HepG2 (cell line): ENCODE data around the gene REEP2. TPM values are rescaled to one million over a fixed set of nuclear protein-coding genes. Genes with fewer than 3 reads are reported as not detected.

Experiments
- ADNP ChIP-seq: sonication (generic); formaldehyde crosslinking; IDR thresholded peaks from 2 replicates; pipeline ENCODE4 v1.4.0; 2020; ENCODE audit warnings: missing genetic modification reagents
- CBX2 ChIP-seq, 2 experiments: fragments of 200-600 bp in 1 of 2; sonication (generic); formaldehyde crosslinking in 1 of 2; IDR thresholded peaks; 2 replicates each; pipeline versions ENCODE4 v1.7.0 to v1.8.1; 2018 to 2022; ENCODE audit warnings: low read depth in 2 of 2, low read length in 1 of 2, mild to moderate bottlenecking in 1 of 2, missing genetic modification reagents in 1 of 2
- CREM ChIP-seq, 2 experiments: sonication (generic) in 1 of 2; formaldehyde crosslinking in 1 of 2; IDR thresholded peaks; 2 replicates each; pipeline versions ENCODE4 v1.4.0 to v1.6.1; 2016 to 2020; ENCODE audit warnings: antibody characterized with exemption in 1 of 2, mild to moderate bottlenecking in 1 of 2, missing genetic modification reagents in 1 of 2
- FOXC1 ChIP-seq: sonication (generic); formaldehyde crosslinking; IDR thresholded peaks from 2 replicates; pipeline ENCODE4 v1.8.0; 2022; ENCODE audit warnings: mild to moderate bottlenecking, missing genetic modification reagents, borderline replicate concordance
- KLF13 ChIP-seq: sonication (generic); formaldehyde crosslinking; IDR thresholded peaks from 2 replicates; pipeline ENCODE4 v1.4.0; 2020; ENCODE audit warnings: mild to moderate bottlenecking, missing genetic modification reagents
- NR2F1 ChIP-seq, 2 experiments: fragments of 450-650 bp in 1 of 2; formaldehyde crosslinking in 1 of 2; IDR thresholded peaks; 2 replicates each; pipeline versions ENCODE4 v1.5.0 to v1.6.1; 2016 to 2020; ENCODE audit warnings: mild to moderate bottlenecking in 1 of 2, missing compliant biosample characterization in 1 of 2, missing genetic modification reagents in 1 of 2, moderate library complexity in 1 of 2
- SIN3A ChIP-seq: IDR thresholded peaks from 2 replicates; pipeline ENCODE4 v1.6.1; 2011; ENCODE audit warnings: low read depth, mild to moderate bottlenecking, control low read depth, low read length, borderline replicate concordance
- YY1 ChIP-seq: IDR thresholded peaks from 2 replicates; pipeline ENCODE4 v1.6.1; 2011; ENCODE audit warnings: low read length, low read depth, moderate library complexity, mild to moderate bottlenecking; ENCODE audit not compliant: insufficient read depth, insufficient replicate concordance
- ZKSCAN5 ChIP-seq: sonication (generic); formaldehyde crosslinking; IDR thresholded peaks from 2 replicates; pipeline ENCODE4 v1.5.1; 2020; ENCODE audit warnings: mild to moderate bottlenecking, missing genetic modification reagents
- ZNF180 ChIP-seq: sonication (generic); formaldehyde crosslinking; IDR thresholded peaks from 2 replicates; pipeline ENCODE4 v1.4.0; 2020; ENCODE audit warnings: low read depth, missing genetic modification reagents, borderline replicate concordance
- ZNF326 ChIP-seq: sonication (generic); formaldehyde crosslinking; IDR thresholded peaks from 2 replicates; pipeline ENCODE4 v1.4.0; 2020; ENCODE audit warnings: missing genetic modification reagents, borderline replicate concordance
- ZNF329 ChIP-seq: sonication (generic); formaldehyde crosslinking; IDR thresholded peaks from 2 replicates; pipeline ENCODE4 v1.9.0; 2021; ENCODE audit warnings: low read depth, mild to moderate bottlenecking, missing genetic modification reagents
- ZNF335 ChIP-seq: sonication (generic); formaldehyde crosslinking; IDR thresholded peaks from 2 replicates; pipeline ENCODE4 v1.4.0; 2020; ENCODE audit warnings: missing genetic modification reagents
- ZNF552 ChIP-seq: sonication (generic); formaldehyde crosslinking; IDR thresholded peaks from 2 replicates; pipeline ENCODE4 v1.9.0; 2022; ENCODE audit warnings: missing genetic modification reagents, mild to moderate bottlenecking, borderline replicate concordance
- polyA plus RNA-seq, 8 experiments: library from polyadenylated mRNA; depleted of rRNA in 3 of 8; stranded (reverse) in 7 of 8; unstranded in 1 of 8; fragments of >200 nt; fragmentation: Illumina TruSeq in 4 of 8; extraction: Trizol in 4 of 8; gene quantifications; 2 replicates each; pipeline versions ENCODE4 v1.2.1 to v1.2.3, GENCODE V29; 2011 to 2016; ENCODE audit warnings: low read depth in 4 of 8, missing spikeins in 1 of 8, mixed read lengths in 1 of 8; ENCODE audit not compliant: insufficient read depth in 1 of 8
- total RNA-seq, 5 experiments: library from RNA; depleted of rRNA; stranded (reverse); fragments of >200 nt; fragmentation: Illumina TruSeq; extraction: Trizol; gene quantifications; 2 replicates each; pipeline ENCODE4 v1.2.3, GENCODE V29; 2016; ENCODE audit warnings: low read depth in 1 of 5
- TF ChIP-seq, protein P1 (sequence below): IDR thresholded peaks from 2 replicates; pipeline ENCODE4 v1.6.1; 2012; ENCODE audit warnings: low read length, improper control_type of control experiment
- TF ChIP-seq, protein P2 (sequence below): sonication (generic); formaldehyde crosslinking; IDR thresholded peaks from 2 replicates; pipeline ENCODE4 v1.8.0; 2022; ENCODE audit warnings: missing genetic modification reagents, mild to moderate bottlenecking, borderline replicate concordance
- TF ChIP-seq, protein P3 (sequence below): sonication (generic); formaldehyde crosslinking; conservative IDR thresholded peaks from 2 replicates; pipeline ENCODE4 v1.8.0; 2022; ENCODE audit warnings: mild to moderate bottlenecking, moderate library complexity, missing genetic modification reagents
- TF ChIP-seq, protein P4 (sequence below): IDR thresholded peaks from 2 replicates; pipeline ENCODE4 v1.6.1; 2018; ENCODE audit warnings: missing genetic modification reagents
- TF ChIP-seq, protein P5 (sequence below): sonication (generic); formaldehyde crosslinking; IDR thresholded peaks from 2 replicates; pipeline ENCODE4 v1.8.0; 2022; ENCODE audit warnings: mild to moderate bottlenecking, missing genetic modification reagents, moderate library complexity

REEP2 gene
- total and polyA plus RNA-seq, 2 of the 13 experiments (the other 11 are each of a cell fraction or from before 2014, with no cell fraction given): 5.3 to 7.8 TPM

DNA sequence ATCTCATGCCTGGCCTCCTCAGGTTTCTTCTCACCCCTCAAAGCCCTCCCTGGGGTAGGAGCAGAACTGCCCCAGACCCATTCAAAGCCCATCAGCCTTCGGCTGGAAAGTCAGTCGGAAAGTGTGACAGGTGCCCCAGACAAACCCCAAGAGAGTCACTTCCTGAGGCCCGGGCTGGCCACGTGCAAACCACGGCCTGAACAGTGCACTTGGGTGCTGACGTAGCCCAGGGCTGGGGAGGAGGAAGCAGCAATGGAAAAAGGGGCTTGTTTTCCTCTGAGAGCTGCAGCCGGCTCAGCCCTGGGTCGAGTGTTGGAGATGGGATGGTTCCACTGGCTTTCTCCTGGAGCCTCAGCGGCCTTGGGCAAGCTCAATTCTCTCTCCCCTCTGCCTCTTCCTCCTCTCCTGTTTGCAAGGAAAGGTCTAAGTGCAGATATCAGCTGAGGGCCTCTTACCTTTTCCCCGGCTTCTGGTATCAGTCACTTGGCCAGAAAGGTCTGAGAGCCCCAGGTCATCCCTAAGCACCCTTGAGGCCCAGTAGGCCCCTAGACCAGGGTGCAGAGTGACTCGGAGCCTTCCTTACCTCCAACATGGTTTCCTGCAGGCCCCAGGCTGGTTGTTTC is 20.6 kb downstream of the REEP2 start (continued):
- TF ChIP-seq, protein P1, sequence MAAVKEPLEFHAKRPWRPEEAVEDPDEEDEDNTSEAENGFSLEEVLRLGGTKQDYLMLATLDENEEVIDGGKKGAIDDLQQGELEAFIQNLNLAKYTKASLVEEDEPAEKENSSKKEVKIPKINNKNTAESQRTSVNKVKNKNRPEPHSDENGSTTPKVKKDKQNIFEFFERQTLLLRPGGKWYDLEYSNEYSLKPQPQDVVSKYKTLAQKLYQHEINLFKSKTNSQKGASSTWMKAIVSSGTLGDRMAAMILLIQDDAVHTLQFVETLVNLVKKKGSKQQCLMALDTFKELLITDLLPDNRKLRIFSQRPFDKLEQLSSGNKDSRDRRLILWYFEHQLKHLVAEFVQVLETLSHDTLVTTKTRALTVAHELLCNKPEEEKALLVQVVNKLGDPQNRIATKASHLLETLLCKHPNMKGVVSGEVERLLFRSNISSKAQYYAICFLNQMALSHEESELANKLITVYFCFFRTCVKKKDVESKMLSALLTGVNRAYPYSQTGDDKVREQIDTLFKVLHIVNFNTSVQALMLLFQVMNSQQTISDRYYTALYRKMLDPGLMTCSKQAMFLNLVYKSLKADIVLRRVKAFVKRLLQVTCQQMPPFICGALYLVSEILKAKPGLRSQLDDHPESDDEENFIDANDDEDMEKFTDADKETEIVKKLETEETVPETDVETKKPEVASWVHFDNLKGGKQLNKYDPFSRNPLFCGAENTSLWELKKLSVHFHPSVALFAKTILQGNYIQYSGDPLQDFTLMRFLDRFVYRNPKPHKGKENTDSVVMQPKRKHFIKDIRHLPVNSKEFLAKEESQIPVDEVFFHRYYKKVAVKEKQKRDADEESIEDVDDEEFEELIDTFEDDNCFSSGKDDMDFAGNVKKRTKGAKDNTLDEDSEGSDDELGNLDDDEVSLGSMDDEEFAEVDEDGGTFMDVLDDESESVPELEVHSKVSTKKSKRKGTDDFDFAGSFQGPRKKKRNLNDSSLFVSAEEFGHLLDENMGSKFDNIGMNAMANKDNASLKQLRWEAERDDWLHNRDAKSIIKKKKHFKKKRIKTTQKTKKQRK: no peak
- TF ChIP-seq YY1: no peak
- TF ChIP-seq ZKSCAN5 (CRISPR knock-in tag): no peak
- peak; percentile 53; the same call in 1 of the 2 replicates for TF ChIP-seq CREM (IDR thresholded peaks at IDR 0.05)
- no peak for TF ChIP-seq CREM (CRISPR knock-in tag; IDR thresholded peaks at IDR 0.05)
- 0 out of 2 replicates have a peak, but pooled peaks have one; percentile 9 for TF ChIP-seq ZNF180
- TF ChIP-seq ZNF329 (CRISPR knock-in tag): no peak
- TF ChIP-seq, protein P2, sequence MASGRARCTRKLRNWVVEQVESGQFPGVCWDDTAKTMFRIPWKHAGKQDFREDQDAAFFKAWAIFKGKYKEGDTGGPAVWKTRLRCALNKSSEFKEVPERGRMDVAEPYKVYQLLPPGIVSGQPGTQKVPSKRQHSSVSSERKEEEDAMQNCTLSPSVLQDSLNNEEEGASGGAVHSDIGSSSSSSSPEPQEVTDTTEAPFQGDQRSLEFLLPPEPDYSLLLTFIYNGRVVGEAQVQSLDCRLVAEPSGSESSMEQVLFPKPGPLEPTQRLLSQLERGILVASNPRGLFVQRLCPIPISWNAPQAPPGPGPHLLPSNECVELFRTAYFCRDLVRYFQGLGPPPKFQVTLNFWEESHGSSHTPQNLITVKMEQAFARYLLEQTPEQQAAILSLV (CRISPR knock-in tag): peak; percentile 81; the same call in 1 of the 2 replicates
- no peak; the same call in 1 of the 2 replicates for TF ChIP-seq FOXC1
- no peak for TF ChIP-seq KLF13 (CRISPR knock-in tag)
- no peak for TF ChIP-seq ZNF326 (CRISPR knock-in tag)
- TF ChIP-seq, protein P3, sequence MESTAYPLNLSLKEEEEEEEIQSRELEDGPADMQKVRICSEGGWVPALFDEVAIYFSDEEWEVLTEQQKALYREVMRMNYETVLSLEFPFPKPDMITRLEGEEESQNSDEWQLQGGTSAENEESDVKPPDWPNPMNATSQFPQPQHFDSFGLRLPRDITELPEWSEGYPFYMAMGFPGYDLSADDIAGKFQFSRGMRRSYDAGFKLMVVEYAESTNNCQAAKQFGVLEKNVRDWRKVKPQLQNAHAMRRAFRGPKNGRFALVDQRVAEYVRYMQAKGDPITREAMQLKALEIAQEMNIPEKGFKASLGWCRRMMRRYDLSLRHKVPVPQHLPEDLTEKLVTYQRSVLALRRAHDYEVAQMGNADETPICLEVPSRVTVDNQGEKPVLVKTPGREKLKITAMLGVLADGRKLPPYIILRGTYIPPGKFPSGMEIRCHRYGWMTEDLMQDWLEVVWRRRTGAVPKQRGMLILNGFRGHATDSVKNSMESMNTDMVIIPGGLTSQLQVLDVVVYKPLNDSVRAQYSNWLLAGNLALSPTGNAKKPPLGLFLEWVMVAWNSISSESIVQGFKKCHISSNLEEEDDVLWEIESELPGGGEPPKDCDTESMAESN: no peak
- TF ChIP-seq, protein P4, sequence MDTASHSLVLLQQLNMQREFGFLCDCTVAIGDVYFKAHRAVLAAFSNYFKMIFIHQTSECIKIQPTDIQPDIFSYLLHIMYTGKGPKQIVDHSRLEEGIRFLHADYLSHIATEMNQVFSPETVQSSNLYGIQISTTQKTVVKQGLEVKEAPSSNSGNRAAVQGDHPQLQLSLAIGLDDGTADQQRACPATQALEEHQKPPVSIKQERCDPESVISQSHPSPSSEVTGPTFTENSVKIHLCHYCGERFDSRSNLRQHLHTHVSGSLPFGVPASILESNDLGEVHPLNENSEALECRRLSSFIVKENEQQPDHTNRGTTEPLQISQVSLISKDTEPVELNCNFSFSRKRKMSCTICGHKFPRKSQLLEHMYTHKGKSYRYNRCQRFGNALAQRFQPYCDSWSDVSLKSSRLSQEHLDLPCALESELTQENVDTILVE (CRISPR knock-in tag): no peak
- TF ChIP-seq ZNF552 (CRISPR knock-in tag): 0 out of 2 replicates have a peak, but pooled peaks have one; percentile 68
- TF ChIP-seq ADNP (CRISPR knock-in tag): no peak
- TF ChIP-seq CBX2 (IDR thresholded peaks at IDR 0.05; ENCODE audit: low read depth, low read length): no peak
- no peak for TF ChIP-seq CBX2 (CRISPR knock-in tag; IDR thresholded peaks at IDR 0.05; ENCODE audit: low read depth)
- TF ChIP-seq, protein P5, sequence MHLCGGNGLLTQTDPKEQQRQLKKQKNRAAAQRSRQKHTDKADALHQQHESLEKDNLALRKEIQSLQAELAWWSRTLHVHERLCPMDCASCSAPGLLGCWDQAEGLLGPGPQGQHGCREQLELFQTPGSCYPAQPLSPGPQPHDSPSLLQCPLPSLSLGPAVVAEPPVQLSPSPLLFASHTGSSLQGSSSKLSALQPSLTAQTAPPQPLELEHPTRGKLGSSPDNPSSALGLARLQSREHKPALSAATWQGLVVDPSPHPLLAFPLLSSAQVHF (CRISPR knock-in tag): no peak
- TF ChIP-seq SIN3A: peak; percentile 55; the same call in 1 of the 2 replicates
- peak; percentile 82 for TF ChIP-seq ZNF335 (CRISPR knock-in tag)
- no peak for TF ChIP-seq NR2F1 (CRISPR knock-in tag; IDR thresholded peaks at IDR 0.05)
